ENCODE results near the gene NKX1-2. TPM values are rescaled to one million over a fixed set of nuclear protein-coding genes. Genes with fewer than 3 reads are reported as not detected.

NKX1-2 gene
- total and polyA plus RNA-seq, 8 donors: not detected

DNA sequence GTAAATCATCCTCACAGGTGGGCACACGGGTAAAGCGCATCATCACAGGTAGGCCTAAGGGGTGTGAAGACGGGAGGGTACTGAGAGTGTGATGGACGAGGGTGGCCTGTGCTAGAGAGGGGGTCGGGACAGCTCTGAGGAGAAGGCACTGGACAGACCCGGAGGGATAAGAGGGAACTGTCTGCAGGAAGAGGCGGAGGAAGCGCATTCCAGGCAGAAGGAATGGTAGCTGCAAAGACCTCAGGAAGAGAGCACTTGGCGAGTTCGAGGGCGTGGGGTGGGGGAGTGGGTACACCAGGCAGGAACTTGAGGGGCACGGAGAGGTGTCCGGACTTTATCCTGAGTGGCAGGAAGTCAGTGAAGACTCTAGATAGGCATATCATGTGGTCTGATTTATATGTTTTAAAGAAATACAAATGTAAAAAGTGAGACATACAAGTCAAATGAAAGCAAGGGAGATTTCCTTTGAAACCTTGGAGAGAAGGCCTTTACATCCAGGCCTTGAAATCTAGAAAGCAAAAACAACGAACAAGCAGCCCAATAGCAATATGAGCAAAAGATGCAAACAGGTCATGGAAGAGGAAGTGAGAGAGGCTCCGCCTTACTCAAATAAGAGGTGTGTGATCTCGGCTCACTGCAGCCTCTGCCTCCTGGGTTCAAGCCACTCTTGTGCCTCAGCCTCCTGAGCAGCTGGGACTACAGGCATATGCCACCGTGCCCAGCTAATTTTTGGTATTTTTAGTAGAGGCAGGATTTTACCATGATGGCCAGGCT is 15.4 kb upstream of the NKX1-2 start:
- TF ChIP-seq, protein P1, sequence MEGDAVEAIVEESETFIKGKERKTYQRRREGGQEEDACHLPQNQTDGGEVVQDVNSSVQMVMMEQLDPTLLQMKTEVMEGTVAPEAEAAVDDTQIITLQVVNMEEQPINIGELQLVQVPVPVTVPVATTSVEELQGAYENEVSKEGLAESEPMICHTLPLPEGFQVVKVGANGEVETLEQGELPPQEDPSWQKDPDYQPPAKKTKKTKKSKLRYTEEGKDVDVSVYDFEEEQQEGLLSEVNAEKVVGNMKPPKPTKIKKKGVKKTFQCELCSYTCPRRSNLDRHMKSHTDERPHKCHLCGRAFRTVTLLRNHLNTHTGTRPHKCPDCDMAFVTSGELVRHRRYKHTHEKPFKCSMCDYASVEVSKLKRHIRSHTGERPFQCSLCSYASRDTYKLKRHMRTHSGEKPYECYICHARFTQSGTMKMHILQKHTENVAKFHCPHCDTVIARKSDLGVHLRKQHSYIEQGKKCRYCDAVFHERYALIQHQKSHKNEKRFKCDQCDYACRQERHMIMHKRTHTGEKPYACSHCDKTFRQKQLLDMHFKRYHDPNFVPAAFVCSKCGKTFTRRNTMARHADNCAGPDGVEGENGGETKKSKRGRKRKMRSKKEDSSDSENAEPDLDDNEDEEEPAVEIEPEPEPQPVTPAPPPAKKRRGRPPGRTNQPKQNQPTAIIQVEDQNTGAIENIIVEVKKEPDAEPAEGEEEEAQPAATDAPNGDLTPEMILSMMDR (IDR thresholded peaks at IDR 0.05): no peak
- peaks cover 0 to 5% of the 10 kb centered on the region in 2 donors for H3K4me1 ChIP-seq
- H3K27me3 ChIP-seq: no peaks in the 10 kb centered on the region
- no peaks in the 10 kb centered on the region for H3K9me3 ChIP-seq
- intact Hi-C loops (cut with DNase I): no loop called here
- no peak overlapping the region for H3K4me3 ChIP-seq
- no peak overlapping the region for H3K27ac ChIP-seq
- ATAC-seq (no peak), DNase-seq (no peak)
- H3K36me3 ChIP-seq: no peaks in the 10 kb centered on the region

DNA sequence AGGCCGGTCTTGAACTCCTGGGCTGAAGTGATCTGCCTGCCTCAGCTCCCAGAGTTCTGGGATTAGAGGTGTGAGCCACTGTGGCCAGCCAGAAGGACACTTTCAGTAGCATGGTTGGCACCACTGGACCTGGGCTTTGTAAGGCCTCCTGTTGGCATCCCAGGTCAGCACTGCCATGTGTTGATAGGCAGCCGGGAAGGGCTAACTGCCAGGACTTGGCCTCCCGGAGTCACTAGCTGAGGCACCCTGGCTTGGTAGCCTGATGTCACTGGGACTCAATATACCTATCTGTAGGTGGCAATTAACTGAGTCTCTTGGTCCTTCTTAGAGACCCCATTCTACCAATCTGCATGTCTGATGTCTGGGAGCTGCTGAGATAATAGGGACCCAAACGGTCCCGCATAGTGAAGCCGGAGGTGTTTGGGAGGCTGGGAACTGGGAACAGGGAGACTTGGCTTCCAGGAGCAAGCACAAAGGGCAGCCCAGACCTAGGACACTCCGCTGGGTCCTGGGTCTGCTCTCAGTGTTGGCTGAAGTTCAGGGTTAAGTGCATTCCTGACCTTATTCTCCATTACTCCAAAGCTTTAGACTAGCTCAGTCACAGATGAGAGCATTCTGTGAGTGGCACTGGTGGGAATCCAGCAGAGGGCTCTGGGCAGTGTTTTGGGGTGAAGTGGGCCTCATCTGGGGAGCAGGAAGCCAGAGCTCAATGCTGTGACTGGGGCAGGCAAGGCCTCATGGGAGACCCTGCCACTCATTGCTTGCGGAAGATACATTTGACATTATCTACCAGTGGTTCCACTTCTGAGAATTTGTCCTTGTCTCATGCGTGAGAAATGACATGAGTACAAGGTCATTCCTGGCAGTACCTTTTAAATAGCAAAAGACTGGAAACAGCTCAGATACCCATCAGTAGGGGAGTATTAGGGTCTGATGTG is 14.5 kb upstream of the NKX1-2 start:
- Histone ChIP-seq H3K27ac (no peak overlapping the region), H3K36me3 (no peaks in the 10 kb centered on the region), H3K4me1 (peaks cover 0 to 5% of the 10 kb centered on the region in 2 donors), H3K4me3 (no peak overlapping the region), H3K27me3 (no peaks in the 10 kb centered on the region), H3K9me3 (no peaks in the 10 kb centered on the region)
- ATAC-seq (no peak), DNase-seq (no peak)
- TF ChIP-seq, protein P1 (IDR thresholded peaks at IDR 0.05): no peak
- intact Hi-C loops (cut with DNase I): no loop called here

DNA sequence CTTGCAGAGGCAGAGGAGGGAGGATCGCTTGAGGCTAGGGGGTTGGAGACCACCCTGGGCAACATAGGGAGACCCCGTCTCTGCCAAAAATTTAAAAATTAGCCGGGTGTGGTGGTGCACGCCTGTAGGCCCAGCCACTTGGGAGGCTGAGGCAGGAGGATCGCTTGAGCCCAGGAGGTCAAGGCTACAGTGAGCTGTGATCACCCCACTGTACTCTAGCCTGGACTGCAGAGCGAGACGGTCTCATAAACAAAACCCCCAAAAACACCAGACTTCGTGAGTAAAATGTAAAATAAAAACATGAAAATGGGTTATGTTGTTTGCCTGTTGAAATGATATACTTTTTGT is 12.5 kb upstream of the NKX1-2 start:
- peak overlapping the region; percentile 59 to 72 for H3K4me3 ChIP-seq
- no peaks in the 10 kb centered on the region for H3K9me3 ChIP-seq
- intact Hi-C loops (cut with DNase I): no loop called here
- peaks cover 0 to 5% of the 10 kb centered on the region in 2 donors for H3K4me1 ChIP-seq
- ATAC-seq (no peak), DNase-seq (no peak)
- no peaks in the 10 kb centered on the region for H3K27me3 ChIP-seq
- TF ChIP-seq, protein P1 (IDR thresholded peaks at IDR 0.05): no peak
- H3K36me3 ChIP-seq: no peaks in the 10 kb centered on the region
- H3K27ac ChIP-seq: peak overlapping the region; percentile 67 to 73

DNA sequence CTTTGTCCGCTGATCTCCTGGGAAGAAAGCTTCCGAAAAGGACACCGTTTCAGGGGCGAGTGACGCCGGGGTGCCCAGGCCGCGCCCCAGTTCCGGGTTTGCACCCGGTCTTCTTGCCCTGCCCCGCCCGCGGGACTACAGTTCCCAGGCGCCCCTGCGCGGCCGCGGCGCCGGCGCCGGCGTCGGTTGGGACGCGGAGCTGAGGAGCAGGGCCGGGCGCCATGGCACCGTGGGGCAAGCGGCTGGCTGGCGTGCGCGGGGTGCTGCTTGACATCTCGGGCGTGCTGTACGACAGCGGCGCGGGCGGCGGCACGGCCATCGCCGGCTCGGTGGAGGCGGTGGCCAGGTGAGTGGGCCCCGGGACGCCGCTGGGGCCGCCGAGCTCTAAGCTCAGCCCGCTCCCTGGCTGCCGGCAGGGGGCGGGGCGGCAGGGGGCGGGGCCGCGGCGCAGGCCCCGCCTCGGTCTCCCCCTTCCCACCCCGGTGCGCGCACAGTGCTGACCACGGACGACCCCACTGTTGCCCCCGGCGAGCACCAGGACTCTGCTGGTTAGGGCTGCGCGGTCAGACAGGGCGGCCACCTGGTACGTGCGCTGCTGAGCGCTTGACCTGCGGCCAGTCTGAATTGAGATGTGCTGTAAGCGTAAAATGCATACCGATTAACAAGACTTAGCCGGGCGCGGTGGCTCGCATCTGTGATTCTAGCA is 12.0 kb upstream of the NKX1-2 start, which contains the start of gene LHPP:
Gene LHPP, plus strand, starts transcription at position 182 of the 706 bp plus-strand sequence. Its CDS starts 40 bp downstream, at position 222.
- peak; percentile 85 to 99 (median 88) for DNase-seq
- Histone ChIP-seq H3K27me3 (peaks cover 0 to under 1% of the 10 kb centered on the region in 2 donors), H3K9me3 (no peaks in the 10 kb centered on the region), H3K27ac (peak within 1 kb of the TSS; percentile 67 to 73), H3K4me1 (peaks cover 0 to 5% of the 10 kb centered on the region in 2 donors), H3K36me3 (no peaks in the 10 kb centered on the region), H3K4me3 (peak within 1 kb of the TSS; percentile 59 to 72)
- TF ChIP-seq, protein P1 (IDR thresholded peaks at IDR 0.05): peak; percentile 31 to 56
- peak; percentile 99 for ATAC-seq
- intact Hi-C loops (cut with DNase I): no loop called here
